ENCODE data around the gene GEMIN5. TPM values are rescaled to one million over a fixed set of nuclear protein-coding genes. Genes with fewer than 3 reads are reported as not detected.

Gene GEMIN5
- total and polyA plus RNA-seq, 12 donors = 4.1 to 18.5 (median 15.6) TPM

GRCh38 chr5:154962494-154962893 is 24.5 kb upstream of the GEMIN5 start:
- no peak overlapping the region for H3K27ac ChIP-seq
- no peak overlapping the region for H3K4me3 ChIP-seq
- ATAC-seq = no peak
- 100% methylated on average over 1 of the region's 1 CpG for WGBS, 2 donors
- DNase-seq = no peak
- no peaks in the 10 kb centered on the region for H3K9me3 ChIP-seq
- peaks cover 0 to 79% (median 50%) of the 10 kb centered on the region in 9 donors for H3K36me3 ChIP-seq
- no peaks in the 10 kb centered on the region for H3K27me3 ChIP-seq
- intact Hi-C loops (cut with DNase I) = no loop called here
- H3K4me1 ChIP-seq = peaks cover 0 to 22% (median 12%) of the 10 kb centered on the region in 9 donors
- no peak for TF ChIP-seq CTCF (IDR thresholded peaks at IDR 0.05)

GRCh38 chr5:154956712-154957111 is 18.7 kb upstream of the GEMIN5 start:
- Histone ChIP-seq H3K4me1 (no peaks in the 10 kb centered on the region), H3K27me3 (no peaks in the 10 kb centered on the region), H3K27ac (no peak overlapping the region), H3K36me3 (peaks cover 0 to 79% (median 26%) of the 10 kb centered on the region in 9 donors), H3K4me3 (no peak overlapping the region), H3K9me3 (no peaks in the 10 kb centered on the region)
- DNase-seq = no peak
- no peak for ATAC-seq
- intact Hi-C loops (cut with DNase I) = no loop called here
- TF ChIP-seq CTCF (IDR thresholded peaks at IDR 0.05) = no peak

GRCh38 chr5:154949781-154950180 is 11.8 kb upstream of the GEMIN5 start:
- Histone ChIP-seq H3K4me3 (no peak overlapping the region), H3K27me3 (no peaks in the 10 kb centered on the region), H3K36me3 (peaks cover 0 to 32% (median 0%) of the 10 kb centered on the region in 9 donors), H3K4me1 (peaks cover 0 to 27% (median 16%) of the 10 kb centered on the region in 9 donors), H3K27ac (no peak overlapping the region), H3K9me3 (no peaks in the 10 kb centered on the region)
- no peak for TF ChIP-seq CTCF (IDR thresholded peaks at IDR 0.05)
- ATAC-seq (no peak), DNase-seq (no peak)
- intact Hi-C loops (cut with DNase I) = no loop called here
- WGBS, 2 donors = 82 to 88% methylated on average over 2 of the region's 2 CpGs

GRCh38 chr5:154948313-154948712 is 10.3 kb upstream of the GEMIN5 start:
- no peak overlapping the region for H3K4me3 ChIP-seq
- H3K27me3 ChIP-seq = no peaks in the 10 kb centered on the region
- H3K27ac ChIP-seq = no peak overlapping the region
- H3K4me1 ChIP-seq = peaks cover 0 to 34% (median 17%) of the 10 kb centered on the region in 9 donors
- intact Hi-C loops (cut with DNase I) = no loop called here
- ATAC-seq (no peak), DNase-seq (no peak)
- no peaks in the 10 kb centered on the region for H3K9me3 ChIP-seq
- TF ChIP-seq CTCF (IDR thresholded peaks at IDR 0.05) = no peak
- 95 to 98% methylated on average over 4 of the region's 4 CpGs for WGBS, 2 donors
- peaks cover 0 to 38% (median 0%) of the 10 kb centered on the region in 9 donors for H3K36me3 ChIP-seq

All from heart right ventricle (tissue), 16 donors.